Vagina (tissue), 2 donors: ENCODE results near the gene LRRC8E.

Experiments used
- POLR2A ChIP-seq, 2 donors: fragments of 450-650 bp; IDR thresholded peaks; one replicate each; pipeline ENCODE4 v1.6.1; 2017; ENCODE audit warnings: antibody characterized with exemption in 2 of 2, mild to moderate bottlenecking in 2 of 2, moderate library complexity in 2 of 2
- POLR2AphosphoS5 ChIP-seq, 2 donors: sonication (generic); formaldehyde crosslinking; IDR thresholded peaks; one replicate each; pipeline ENCODE4 v1.9.0; 2017; ENCODE audit warnings: antibody characterized with exemption in 2 of 2, mild to moderate bottlenecking in 2 of 2, low read depth in 1 of 2; ENCODE audit not compliant: insufficient read depth in 1 of 2
- TF ChIP-seq, protein P1 (sequence below), 3 experiments: fragments of 450-650 bp in 2 of 3; fragments of 200-600 bp in 1 of 3; sonication (generic) in 1 of 3; IDR thresholded peaks; one replicate each; pipeline ENCODE4 v1.5.1; 2017 to 2019; ENCODE audit warnings: antibody characterized with exemption in 3 of 3, mild to moderate bottlenecking in 2 of 3, moderate library complexity in 2 of 3

DNA sequence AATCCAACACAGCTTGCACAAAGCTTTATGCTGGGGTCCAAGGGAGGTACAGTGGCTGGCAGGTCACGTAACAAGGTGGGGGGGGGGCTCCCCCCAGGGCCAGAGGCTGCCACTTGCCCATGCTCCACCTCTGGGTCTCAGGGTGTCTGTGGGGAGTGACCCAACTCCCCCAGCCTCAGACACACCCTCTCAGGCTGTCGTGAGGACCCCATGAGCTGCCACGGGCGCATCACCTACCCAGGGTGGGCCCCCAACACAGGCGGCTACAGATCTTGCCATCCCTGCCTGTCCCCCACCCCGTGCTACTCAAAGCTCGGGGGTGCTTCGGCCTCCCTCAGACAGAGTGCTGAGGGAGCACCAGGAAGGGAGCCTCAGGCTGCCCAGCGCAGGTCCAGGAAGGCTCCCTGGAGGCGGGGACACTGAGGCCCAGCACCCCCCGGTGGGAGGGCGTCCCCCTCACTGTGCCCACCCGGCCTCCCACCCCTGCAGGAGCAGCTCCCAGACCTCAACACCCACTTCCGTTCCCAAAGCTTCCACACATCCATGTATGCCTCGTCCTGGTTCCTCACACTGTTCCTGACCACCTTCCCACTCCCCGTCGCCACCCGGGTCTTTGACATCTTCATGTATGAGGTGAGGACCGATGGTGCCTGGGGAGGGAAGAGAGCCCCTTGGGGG, 37.2 kb upstream of the LRRC8E start:
- TF ChIP-seq, protein P1, sequence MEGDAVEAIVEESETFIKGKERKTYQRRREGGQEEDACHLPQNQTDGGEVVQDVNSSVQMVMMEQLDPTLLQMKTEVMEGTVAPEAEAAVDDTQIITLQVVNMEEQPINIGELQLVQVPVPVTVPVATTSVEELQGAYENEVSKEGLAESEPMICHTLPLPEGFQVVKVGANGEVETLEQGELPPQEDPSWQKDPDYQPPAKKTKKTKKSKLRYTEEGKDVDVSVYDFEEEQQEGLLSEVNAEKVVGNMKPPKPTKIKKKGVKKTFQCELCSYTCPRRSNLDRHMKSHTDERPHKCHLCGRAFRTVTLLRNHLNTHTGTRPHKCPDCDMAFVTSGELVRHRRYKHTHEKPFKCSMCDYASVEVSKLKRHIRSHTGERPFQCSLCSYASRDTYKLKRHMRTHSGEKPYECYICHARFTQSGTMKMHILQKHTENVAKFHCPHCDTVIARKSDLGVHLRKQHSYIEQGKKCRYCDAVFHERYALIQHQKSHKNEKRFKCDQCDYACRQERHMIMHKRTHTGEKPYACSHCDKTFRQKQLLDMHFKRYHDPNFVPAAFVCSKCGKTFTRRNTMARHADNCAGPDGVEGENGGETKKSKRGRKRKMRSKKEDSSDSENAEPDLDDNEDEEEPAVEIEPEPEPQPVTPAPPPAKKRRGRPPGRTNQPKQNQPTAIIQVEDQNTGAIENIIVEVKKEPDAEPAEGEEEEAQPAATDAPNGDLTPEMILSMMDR (IDR thresholded peaks at IDR 0.05): no peak
- no peak for TF ChIP-seq POLR2AphosphoS5 (IDR thresholded peaks at IDR 0.05; ENCODE audit: insufficient read depth in 1 of 2, low read depth in 1 of 2)
- no peak for TF ChIP-seq POLR2A (IDR thresholded peaks at IDR 0.05)
